ENCODE results near the gene TM7SF2. TPM values are rescaled to one million over a fixed set of nuclear protein-coding genes. Genes with fewer than 3 reads are reported as not detected.
"Not testable (repeated sequence)": the region's sequence is repeated elsewhere in the genome, so short reads cannot be mapped to it uniquely, and the experiment has no call there.

The TM7SF2 gene
- total RNA-seq, 1 experiment from 2014 or later = 2.1 TPM

GRCh38 chr11:65114538-65115171 is 3.0 kb downstream of the TM7SF2 start:
- DNase-seq (ENCODE audit: low read depth) = no peak

- no peak for DNase-seq (ENCODE audit: low read depth)
Measured at GRCh38 chr11:65115361-65116082, 3.9 kb downstream of the TM7SF2 start.

- peak; percentile 28 for DNase-seq (ENCODE audit: low read depth)
Measured at GRCh38 chr11:65116370-65117205, 4.9 kb downstream of the TM7SF2 start.

- DNase-seq (ENCODE audit: low read depth) = peak; percentile 98
Measured at GRCh38 chr11:65117206-65118096, 5.8 kb downstream of the TM7SF2 start, which contains the start of gene ZNHIT2. TSS of gene ZNHIT2 (minus strand) at chr11:65117701. CDS start at chr11:65117653, 48 bp downstream.

GRCh38 chr11:65118097-65118837 is 6.6 kb downstream of the TM7SF2 start:
- no peak for DNase-seq (ENCODE audit: low read depth)

GRCh38 chr11:65118891-65119669 is 7.4 kb downstream of the TM7SF2 start:
- DNase-seq (ENCODE audit: low read depth) = not testable (repeated sequence)

- no peak for DNase-seq (ENCODE audit: low read depth)
Measured at GRCh38 chr11:65119670-65119995, 8.0 kb downstream of the TM7SF2 start.

- no peak for DNase-seq (ENCODE audit: low read depth)
Measured at GRCh38 chr11:65120831-65121230, 9.2 kb downstream of the TM7SF2 start.

- no peak for DNase-seq (ENCODE audit: low read depth)
Measured at GRCh38 chr11:65121447-65121864, 9.8 kb downstream of the TM7SF2 start.

- peak; percentile 96 for DNase-seq (ENCODE audit: low read depth)
Measured at GRCh38 chr11:65121865-65122696, 10.4 kb downstream of the TM7SF2 start, which contains the start of the genes FAU and MRPL49. TSS of gene FAU (minus strand) at chr11:65122134. CDS start at chr11:65121813, 321 bp downstream. TSS of gene MRPL49 (plus strand) at chr11:65122321. CDS start at chr11:65122347, 26 bp downstream.

- no peak for DNase-seq (ENCODE audit: low read depth)
Measured at GRCh38 chr11:65124480-65125196, 13.0 kb downstream of the TM7SF2 start.

- no peak for DNase-seq (ENCODE audit: low read depth)
Measured at GRCh38 chr11:65125197-65126056, 13.8 kb downstream of the TM7SF2 start.

- DNase-seq (ENCODE audit: low read depth) = no peak
Measured at GRCh38 chr11:65126624-65127274, 15.1 kb downstream of the TM7SF2 start.

- DNase-seq (ENCODE audit: low read depth) = no peak
Measured at GRCh38 chr11:65127473-65128181, 16.0 kb downstream of the TM7SF2 start.

- no peak for DNase-seq (ENCODE audit: low read depth)
Measured at GRCh38 chr11:65128182-65129145, 16.8 kb downstream of the TM7SF2 start.

Data from M059J (cell line).